ENCODE results near the gene KIAA1671. TPM values are rescaled to one million over a fixed set of nuclear protein-coding genes. Genes with fewer than 3 reads are reported as not detected.

The KIAA1671 gene
- total RNA-seq, 1 donor from 2014 or later, result 17.3 TPM

DNA sequence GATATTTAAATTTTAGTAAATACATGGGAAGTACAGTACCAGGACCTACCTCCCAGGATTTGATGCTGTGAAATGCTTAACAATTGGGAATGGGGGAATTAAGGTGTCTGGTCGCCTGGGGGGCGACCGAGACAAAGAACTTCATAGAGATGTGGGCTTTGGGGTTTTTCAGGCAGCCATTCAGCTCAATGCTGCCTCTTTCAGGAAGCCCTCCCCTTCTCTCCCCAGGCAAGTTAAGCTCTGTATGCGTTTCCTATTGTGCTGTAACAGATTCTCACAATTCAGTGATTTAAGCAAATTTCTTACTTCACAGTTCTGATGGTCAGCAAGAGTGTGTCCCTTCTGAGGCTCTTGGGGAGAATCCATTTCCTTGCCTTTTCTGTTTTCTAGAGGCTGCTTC, 53.8 kb downstream of the KIAA1671 start:
- peaks cover 46% of the 10 kb centered on the region for H4K20me1 ChIP-seq (ENCODE audit: low read depth)
- Mint-ChIP-seq H3K9me3 (no peaks in the 10 kb centered on the region), H3K36me3 (no peaks in the 10 kb centered on the region), H3K27ac (peak overlapping the region; percentile 4), H3K27me3 (ENCODE audit: insufficient read depth, low read depth) (no peaks in the 10 kb centered on the region), H3K4me3 (no peak overlapping the region), H3K4me1 (peaks cover 25% of the 10 kb centered on the region)
- DNase-seq (ENCODE audit: low spot score), result no peak
- H3F3A ChIP-seq (ENCODE audit: low read depth), result peaks cover 5% of the 10 kb centered on the region
- no peaks in the 10 kb centered on the region for H3K36me3 ChIP-seq
- TF ChIP-seq, protein P1, sequence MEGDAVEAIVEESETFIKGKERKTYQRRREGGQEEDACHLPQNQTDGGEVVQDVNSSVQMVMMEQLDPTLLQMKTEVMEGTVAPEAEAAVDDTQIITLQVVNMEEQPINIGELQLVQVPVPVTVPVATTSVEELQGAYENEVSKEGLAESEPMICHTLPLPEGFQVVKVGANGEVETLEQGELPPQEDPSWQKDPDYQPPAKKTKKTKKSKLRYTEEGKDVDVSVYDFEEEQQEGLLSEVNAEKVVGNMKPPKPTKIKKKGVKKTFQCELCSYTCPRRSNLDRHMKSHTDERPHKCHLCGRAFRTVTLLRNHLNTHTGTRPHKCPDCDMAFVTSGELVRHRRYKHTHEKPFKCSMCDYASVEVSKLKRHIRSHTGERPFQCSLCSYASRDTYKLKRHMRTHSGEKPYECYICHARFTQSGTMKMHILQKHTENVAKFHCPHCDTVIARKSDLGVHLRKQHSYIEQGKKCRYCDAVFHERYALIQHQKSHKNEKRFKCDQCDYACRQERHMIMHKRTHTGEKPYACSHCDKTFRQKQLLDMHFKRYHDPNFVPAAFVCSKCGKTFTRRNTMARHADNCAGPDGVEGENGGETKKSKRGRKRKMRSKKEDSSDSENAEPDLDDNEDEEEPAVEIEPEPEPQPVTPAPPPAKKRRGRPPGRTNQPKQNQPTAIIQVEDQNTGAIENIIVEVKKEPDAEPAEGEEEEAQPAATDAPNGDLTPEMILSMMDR (IDR thresholded peaks at IDR 0.05), result no peak
- TF ChIP-seq EZH2phosphoT487 (IDR thresholded peaks at IDR 0.05), result no peak
- no peak for TF ChIP-seq EZH2 (IDR thresholded peaks at IDR 0.05)
- H3K9ac ChIP-seq, result no peak overlapping the region
- no peak overlapping the region for H3K27ac ChIP-seq
- H2AFZ ChIP-seq (replicated peaks), result no peak overlapping the region
- no peaks in the 10 kb centered on the region for H3K27me3 ChIP-seq
- H3K4me2 ChIP-seq, result no peak overlapping the region
- no peaks in the 10 kb centered on the region for H3K9me3 ChIP-seq (ENCODE audit: low read depth)
- H3K4me1 ChIP-seq, result peaks cover 13% of the 10 kb centered on the region
- H3K79me2 ChIP-seq (ENCODE audit: low read depth), result peaks cover 50% of the 10 kb centered on the region
- H3K4me3 ChIP-seq, result no peak overlapping the region

DNA sequence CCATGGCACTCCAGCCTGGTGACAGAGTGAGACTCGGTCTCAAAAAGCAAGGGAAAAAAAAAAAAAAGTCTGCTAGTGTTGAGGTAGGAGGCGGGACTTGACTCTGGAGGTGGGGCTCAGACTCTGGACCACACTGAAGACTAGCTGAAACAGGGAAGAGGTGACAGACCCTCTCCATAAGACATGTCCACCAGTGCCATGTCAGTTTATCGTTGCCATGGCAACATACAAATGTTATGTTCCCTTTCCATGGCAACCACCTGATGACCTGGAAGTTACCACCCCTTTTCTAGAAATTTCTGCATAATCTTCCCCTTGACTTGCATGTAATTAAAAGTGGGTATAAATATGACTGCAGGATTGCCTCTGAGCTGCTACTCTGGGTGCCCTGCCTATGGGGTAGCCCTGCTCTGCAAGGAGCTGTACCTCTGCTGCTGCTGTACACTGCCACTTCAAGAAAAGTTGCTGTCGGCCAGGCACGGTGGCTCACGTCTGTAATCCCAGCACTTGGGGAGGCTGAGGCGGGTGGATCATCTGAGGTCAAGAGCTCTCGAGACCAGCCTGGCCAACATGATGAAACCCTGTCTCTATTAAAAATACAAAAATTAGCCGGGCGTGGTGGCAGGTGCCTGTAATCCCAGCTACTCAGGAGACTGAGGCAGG, 55.1 kb downstream of the KIAA1671 start:
- no peak overlapping the region for H2AFZ ChIP-seq (replicated peaks)
- H3K4me1 ChIP-seq, result peaks cover 7% of the 10 kb centered on the region
- peak overlapping the region; percentile 76 for H3K27ac Mint-ChIP-seq
- no peaks in the 10 kb centered on the region for H3K36me3 Mint-ChIP-seq
- DNase-seq (ENCODE audit: low spot score), result peak; percentile 41
- H3K4me3 Mint-ChIP-seq, result no peak overlapping the region
- no peaks in the 10 kb centered on the region for H3K27me3 ChIP-seq
- peaks cover 40% of the 10 kb centered on the region for H4K20me1 ChIP-seq (ENCODE audit: low read depth)
- no peak overlapping the region for H3K9ac ChIP-seq
- TF ChIP-seq EZH2phosphoT487 (IDR thresholded peaks at IDR 0.05) (no peak), EZH2 (IDR thresholded peaks at IDR 0.05) (no peak)
- TF ChIP-seq, protein P1 (IDR thresholded peaks at IDR 0.05), result no peak
- H3K4me2 ChIP-seq, result no peak overlapping the region
- peaks cover 41% of the 10 kb centered on the region for H3K79me2 ChIP-seq (ENCODE audit: low read depth)
- H3K9me3 Mint-ChIP-seq, result no peaks in the 10 kb centered on the region
- peaks cover 20% of the 10 kb centered on the region for H3K4me1 Mint-ChIP-seq
- H3K36me3 ChIP-seq, result no peaks in the 10 kb centered on the region
- no peaks in the 10 kb centered on the region for H3K27me3 Mint-ChIP-seq (ENCODE audit: insufficient read depth, low read depth)
- no peak overlapping the region for H3K4me3 ChIP-seq
- no peak overlapping the region for H3K27ac ChIP-seq
- H3F3A ChIP-seq (ENCODE audit: low read depth), result peaks cover 5% of the 10 kb centered on the region
- H3K9me3 ChIP-seq (ENCODE audit: low read depth), result no peaks in the 10 kb centered on the region

DNA sequence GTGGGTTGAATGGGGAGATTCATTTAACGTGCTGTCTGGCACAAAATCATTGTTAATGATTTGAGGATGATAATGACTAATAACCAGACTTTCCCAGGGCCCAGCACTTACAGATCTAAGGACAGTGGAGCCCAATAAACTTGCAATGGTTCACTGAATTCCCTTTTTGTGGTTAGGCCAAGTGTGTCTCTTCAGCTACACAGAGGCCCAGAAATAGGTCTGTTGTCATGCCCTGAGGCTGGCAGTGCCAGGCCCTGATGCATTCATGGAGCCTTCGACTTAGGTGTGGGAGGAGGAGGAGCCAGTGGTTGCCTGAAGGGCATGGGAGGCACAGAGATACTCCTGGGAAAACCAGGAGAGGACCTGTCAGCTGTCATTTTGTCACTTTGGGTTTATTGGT, 56.1 kb downstream of the KIAA1671 start:
- Histone ChIP-seq H3K4me1 (peaks cover 10% of the 10 kb centered on the region), H2AFZ (replicated peaks) (no peak overlapping the region), H3K27ac (no peak overlapping the region), H3K27me3 (no peaks in the 10 kb centered on the region), H3K79me2 (ENCODE audit: low read depth) (peaks cover 37% of the 10 kb centered on the region), H3F3A (ENCODE audit: low read depth) (peaks cover 5% of the 10 kb centered on the region), H3K9ac (no peak overlapping the region), H3K36me3 (no peaks in the 10 kb centered on the region), H3K4me3 (no peak overlapping the region), H4K20me1 (ENCODE audit: low read depth) (peaks cover 47% of the 10 kb centered on the region), H3K4me2 (no peak overlapping the region), H3K9me3 (ENCODE audit: low read depth) (no peaks in the 10 kb centered on the region)
- Mint-ChIP-seq H3K27ac (peak overlapping the region; percentile 95), H3K36me3 (no peaks in the 10 kb centered on the region), H3K27me3 (ENCODE audit: insufficient read depth, low read depth) (peaks cover 2% of the 10 kb centered on the region), H3K4me3 (no peak overlapping the region), H3K9me3 (no peaks in the 10 kb centered on the region), H3K4me1 (peaks cover 30% of the 10 kb centered on the region)
- TF ChIP-seq EZH2 (IDR thresholded peaks at IDR 0.05) (no peak), EZH2phosphoT487 (IDR thresholded peaks at IDR 0.05) (no peak)
- TF ChIP-seq, protein P1 (IDR thresholded peaks at IDR 0.05), result no peak
- no peak for DNase-seq (ENCODE audit: low spot score)
